Stimulated activated CD8-positive, alpha-beta memory T cell treated with anti-CD3 and anti-CD28 coated beads, Interleukin-4, amount 100 ng/mL, for 1 hour (primary cell): ENCODE measurements around the gene RFESD.

Experiments used
- DNase-seq, 2 donors: peaks; one replicate each; pipeline ENCODE4 v3.0.0-alpha.2; 2020; ENCODE audit warnings: low read depth in 2 of 2, low spot score in 1 of 2

RFESD gene

GRCh38 chr5:95646569-95647431 is at the start of gene RFESD:
Gene RFESD (plus strand): TSS chr5:95646777. CDS start chr5:95652272, 5,495 bp downstream.
- peak; percentile 76 to 85 for DNase-seq

GRCh38 chr5:95599252-95599651 is 47.3 kb upstream of the RFESD start:
- no peak for DNase-seq

- DNase-seq = no peak
Observed at GRCh38 chr5:95600557-95600956, 46.0 kb upstream of the RFESD start.

GRCh38 chr5:95605786-95606185 is 40.8 kb upstream of the RFESD start:
- no peak for DNase-seq

- no peak for DNase-seq
Observed at GRCh38 chr5:95606419-95606818, 40.2 kb upstream of the RFESD start.

GRCh38 chr5:95609711-95610110 is 36.9 kb upstream of the RFESD start:
- DNase-seq = no peak

- DNase-seq = no peak
Observed at GRCh38 chr5:95610546-95610945, 36.0 kb upstream of the RFESD start.

GRCh38 chr5:95611396-95611795 is 35.2 kb upstream of the RFESD start:
- no peak for DNase-seq

- DNase-seq = no peak
Observed at GRCh38 chr5:95613514-95613913, 33.1 kb upstream of the RFESD start.

- no peak for DNase-seq
Observed at GRCh38 chr5:95615164-95615467, 31.5 kb upstream of the RFESD start.

- no peak for DNase-seq
Observed at GRCh38 chr5:95617057-95617456, 29.5 kb upstream of the RFESD start.

GRCh38 chr5:95619096-95619495 is 27.5 kb upstream of the RFESD start:
- no peak for DNase-seq

- no peak for DNase-seq
Observed at GRCh38 chr5:95619514-95620029, 27.0 kb upstream of the RFESD start.

GRCh38 chr5:95620030-95620869 is 26.3 kb upstream of the RFESD start, which contains the start of gene GPR150:
Gene GPR150 (plus strand): TSS chr5:95620087. CDS start chr5:95620276, 189 bp downstream.
- DNase-seq = peak in 1 of 2 donors; percentile 17

- no peak for DNase-seq
Observed at GRCh38 chr5:95620870-95621838, 25.4 kb upstream of the RFESD start.

GRCh38 chr5:95621839-95622629 is 24.5 kb upstream of the RFESD start:
- DNase-seq = no peak

- no peak for DNase-seq
Observed at GRCh38 chr5:95623706-95624105, 22.9 kb upstream of the RFESD start.

GRCh38 chr5:95624368-95624767 is 22.2 kb upstream of the RFESD start:
- DNase-seq = no peak

- no peak for DNase-seq
Observed at GRCh38 chr5:95626701-95627100, 19.9 kb upstream of the RFESD start.
